Gastroesophageal sphincter (tissue), 3 donors: ENCODE results near the gene U2AF1.
"Not testable (repeated sequence)": the region's sequence is repeated elsewhere in the genome, so short reads cannot be mapped to it uniquely, and the experiment has no call there.

Experiments
- EP300 ChIP-seq: sonication (generic); formaldehyde crosslinking; IDR thresholded peaks from one replicate; pipeline ENCODE4 v1.6.1; 2017; ENCODE audit warnings: antibody characterized with exemption, mild to moderate bottlenecking
- POLR2A ChIP-seq, 2 donors: fragments of 450-650 bp; IDR thresholded peaks; one replicate each; pipeline ENCODE4 v1.6.1; 2017; ENCODE audit warnings: antibody characterized with exemption in 2 of 2, mild to moderate bottlenecking in 2 of 2, moderate library complexity in 1 of 2
- POLR2AphosphoS5 ChIP-seq: sonication (generic); formaldehyde crosslinking; IDR thresholded peaks from one replicate; pipeline ENCODE4 v1.6.1; 2017; ENCODE audit warnings: antibody characterized with exemption
- TF ChIP-seq, protein P1 (sequence below), 4 experiments: fragments of 200-600 bp in 2 of 4; fragments of 450-650 bp in 2 of 4; sonication (generic) in 1 of 4; IDR thresholded peaks; one replicate each; pipeline ENCODE4 v1.5.1; 2017 to 2019; ENCODE audit warnings: antibody characterized with exemption in 4 of 4, mild to moderate bottlenecking in 2 of 4, moderate library complexity in 2 of 4

DNA sequence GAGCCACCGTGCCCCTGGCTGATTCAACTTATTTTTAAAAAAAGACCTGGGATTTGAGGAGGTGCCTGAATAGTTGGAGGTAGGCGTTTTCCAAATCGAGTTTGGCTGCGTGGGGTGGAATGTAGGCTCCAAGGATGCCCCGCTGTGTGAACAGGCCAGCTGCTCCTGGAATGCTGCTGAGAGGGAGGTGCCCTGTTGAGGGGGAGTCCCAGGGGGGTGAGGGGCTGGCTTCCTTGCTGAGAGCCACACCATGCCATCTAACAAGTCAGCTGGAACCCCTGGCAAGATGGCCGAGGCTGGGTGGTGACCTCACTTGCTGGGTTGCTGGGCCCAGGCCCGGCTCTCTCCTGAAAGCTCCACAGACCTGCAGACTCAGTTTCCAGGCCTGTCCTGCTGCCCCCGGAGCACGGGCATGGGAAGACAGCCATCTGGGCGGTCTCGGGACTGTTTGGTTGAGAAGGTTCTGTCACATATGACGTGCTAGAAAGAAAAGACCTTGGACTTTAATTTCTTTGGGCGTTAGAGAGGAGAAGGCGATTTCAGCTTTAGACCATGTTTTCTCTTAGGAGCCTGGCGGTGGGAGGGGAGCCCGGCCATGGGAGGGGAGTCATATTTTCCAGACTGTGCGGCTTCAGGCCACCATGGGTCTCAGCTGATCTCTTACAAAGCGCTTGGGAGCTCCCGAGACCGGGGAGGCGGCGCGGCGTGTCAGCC lies 24.6 kb downstream of the U2AF1 start:
- TF ChIP-seq, protein P1, sequence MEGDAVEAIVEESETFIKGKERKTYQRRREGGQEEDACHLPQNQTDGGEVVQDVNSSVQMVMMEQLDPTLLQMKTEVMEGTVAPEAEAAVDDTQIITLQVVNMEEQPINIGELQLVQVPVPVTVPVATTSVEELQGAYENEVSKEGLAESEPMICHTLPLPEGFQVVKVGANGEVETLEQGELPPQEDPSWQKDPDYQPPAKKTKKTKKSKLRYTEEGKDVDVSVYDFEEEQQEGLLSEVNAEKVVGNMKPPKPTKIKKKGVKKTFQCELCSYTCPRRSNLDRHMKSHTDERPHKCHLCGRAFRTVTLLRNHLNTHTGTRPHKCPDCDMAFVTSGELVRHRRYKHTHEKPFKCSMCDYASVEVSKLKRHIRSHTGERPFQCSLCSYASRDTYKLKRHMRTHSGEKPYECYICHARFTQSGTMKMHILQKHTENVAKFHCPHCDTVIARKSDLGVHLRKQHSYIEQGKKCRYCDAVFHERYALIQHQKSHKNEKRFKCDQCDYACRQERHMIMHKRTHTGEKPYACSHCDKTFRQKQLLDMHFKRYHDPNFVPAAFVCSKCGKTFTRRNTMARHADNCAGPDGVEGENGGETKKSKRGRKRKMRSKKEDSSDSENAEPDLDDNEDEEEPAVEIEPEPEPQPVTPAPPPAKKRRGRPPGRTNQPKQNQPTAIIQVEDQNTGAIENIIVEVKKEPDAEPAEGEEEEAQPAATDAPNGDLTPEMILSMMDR (IDR thresholded peaks at IDR 0.05): not testable (repeated sequence)
- TF ChIP-seq POLR2A (IDR thresholded peaks at IDR 0.05); EP300; POLR2AphosphoS5: not testable (repeated sequence)
